ENCODE measurements around the gene PDE9A. TPM values are rescaled to one million over a fixed set of nuclear protein-coding genes. Genes with fewer than 3 reads are reported as not detected.

Gene PDE9A
- total RNA-seq, 1 experiment from 2014 or later, result 31.9 TPM

- H3K27me3 ChIP-seq (ENCODE audit: insufficient read depth, low read length), result no peaks in the 10 kb centered on the region
These were observed 29.3 kb downstream of the PDE9A start for GRCh38 chr21:42682661-42683210.

More at GRCh38 chr21:42682661-42683210, 29.3 kb downstream of the PDE9A start:
- Histone ChIP-seq H3K4me2 (ENCODE audit: insufficient read depth, insufficient read length, low read length) (no peak overlapping the region), H2AFZ (ENCODE audit: low read length) (no peak overlapping the region), H3K4ac (ENCODE audit: low read depth, low read length) (no peak overlapping the region), H3K79me1 (ENCODE audit: insufficient read depth, low read depth, low read length, poor library complexity, severe bottlenecking) (no peaks in the 10 kb centered on the region), H2BK5ac (ENCODE audit: insufficient read length, low read length) (no peak overlapping the region), H4K20me1 (ENCODE audit: control insufficient read depth, insufficient read depth, insufficient read length) (no peaks in the 10 kb centered on the region), H3K27ac (ENCODE audit: insufficient read length, low read depth, low read length) (no peak overlapping the region), H4K91ac (ENCODE audit: insufficient read length, low read depth, low read length) (no peak overlapping the region), H3K56ac (ENCODE audit: insufficient read length, low read depth, low read length) (no peak overlapping the region), H3T11ph (ENCODE audit: low read length) (no peak overlapping the region), H3K79me2 (ENCODE audit: insufficient read depth, low read length) (no peaks in the 10 kb centered on the region), H2AK5ac (ENCODE audit: insufficient read length, low read length) (no peak overlapping the region), H2BK12ac (ENCODE audit: insufficient read length, low read depth, low read length) (no peak overlapping the region), H4K5ac (ENCODE audit: insufficient read length, low read depth, low read length) (no peak overlapping the region), H2BK15ac (ENCODE audit: low read depth, low read length) (no peak overlapping the region), H3K23ac (ENCODE audit: insufficient read length, low read depth, low read length) (no peak overlapping the region), H3K4me1 (ENCODE audit: insufficient read depth, low read length) (no peaks in the 10 kb centered on the region), H4K8ac (replicated peaks; ENCODE audit: insufficient read length, low read depth, low read length) (no peak overlapping the region), H2BK120ac (ENCODE audit: low read depth, low read length, poor library complexity, severe bottlenecking) (no peak overlapping the region), H2BK20ac (ENCODE audit: low read depth, low read length, poor library complexity, severe bottlenecking) (no peak overlapping the region), H3K9ac (ENCODE audit: extremely low read depth, insufficient read length, low read length) (no peak overlapping the region), H3K14ac (ENCODE audit: insufficient read depth, low read length) (no peak overlapping the region), H3K18ac (ENCODE audit: insufficient read length, low read depth, low read length) (no peak overlapping the region), H3K23me2 (ENCODE audit: insufficient read length, low read depth, low read length, poor library complexity, severe bottlenecking) (no peaks in the 10 kb centered on the region), H3K9me3 (ENCODE audit: control insufficient read depth, low read depth, low read length) (no peaks in the 10 kb centered on the region)
- Mint-ChIP-seq H3K27ac (peak overlapping the region in 1 of 3 experiments; percentile 27; a peak in 1 of 7 replicates), H3K4me1 (peaks cover 6 to 17% of the 10 kb centered on the region in 2 experiments; a peak in 3 of 4 replicates), H3K9me3 (no peaks in the 10 kb centered on the region), H3K4me3 (no peak overlapping the region; a peak in 1 of 5 replicates), H3K36me3 (ENCODE audit: insufficient read depth in 1 of 3, low read depth in 3 of 3) (peaks cover 21 to 39% (median 30%) of the 10 kb centered on the region in 3 experiments; a peak in 6 of 7 replicates), H3K27me3 (ENCODE audit: low read depth) (no peaks in the 10 kb centered on the region; the same call in 1 of the 2 replicates)
- DNase-seq, result no peak
- no CpG with 5 or more reads among the region's 15 CpGs for WGBS (ENCODE audit: extremely low coverage, insufficient read length, low lambda C conversion rate)
- no peak for TF ChIP-seq CTCF (conservative IDR thresholded peaks at IDR 0.05)
